HL-60 (cell line): ENCODE data around the gene SLC17A2.

ENCODE experiments used
- CTCF ChIP-seq: IDR thresholded peaks from one replicate; pipeline ENCODE4 v1.5.1; 2011; ENCODE audit warnings: low read length, control low read depth, inconsistent platforms; ENCODE audit not compliant: insufficient read depth
- POLR2AphosphoS5 ChIP-seq: IDR thresholded peaks from 2 replicates; pipeline ENCODE4 v1.6.1; 2012; ENCODE audit warnings: low read depth

DNA sequence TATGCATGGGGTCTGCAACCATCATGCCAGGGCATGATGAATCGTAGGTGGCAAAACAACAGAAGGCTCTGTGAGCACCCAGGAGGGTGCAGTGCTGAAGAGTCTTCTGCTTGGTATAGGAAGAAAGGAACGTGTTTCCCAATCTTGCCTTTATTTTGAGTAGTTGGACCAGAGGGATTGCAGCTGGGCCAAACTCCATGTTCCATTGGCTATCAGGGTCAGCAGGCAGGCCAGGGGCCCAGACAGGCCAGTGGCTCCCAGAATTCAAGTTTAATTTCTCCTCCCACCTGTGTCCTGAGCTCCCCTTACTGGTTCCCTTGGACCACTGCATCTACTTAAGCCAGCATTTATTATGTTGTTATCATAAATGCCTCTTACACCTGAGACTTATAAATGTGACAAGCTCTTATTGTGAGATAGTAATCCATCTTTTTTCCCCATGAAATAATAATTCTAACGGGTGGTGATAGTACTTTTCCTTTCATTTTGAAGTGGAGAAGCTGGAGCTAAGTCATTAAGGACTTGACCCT is 31.2 kb upstream of the SLC17A2 start:
- TF ChIP-seq CTCF, result no peak
- no peak for TF ChIP-seq POLR2AphosphoS5
